C4-2B (cell line): ENCODE data around the gene COX7A2L.

Experiments
- ZFX ChIP-seq: fragments of 450-650 bp; IDR thresholded peaks from 2 replicates; pipeline ENCODE4 v1.6.1; 2017
- TF ChIP-seq, protein P1 (sequence below): fragments of 450-650 bp; conservative IDR thresholded peaks from 2 replicates; pipeline ENCODE4 v1.5.1; 2017; ENCODE audit warnings: mild to moderate bottlenecking

DNA sequence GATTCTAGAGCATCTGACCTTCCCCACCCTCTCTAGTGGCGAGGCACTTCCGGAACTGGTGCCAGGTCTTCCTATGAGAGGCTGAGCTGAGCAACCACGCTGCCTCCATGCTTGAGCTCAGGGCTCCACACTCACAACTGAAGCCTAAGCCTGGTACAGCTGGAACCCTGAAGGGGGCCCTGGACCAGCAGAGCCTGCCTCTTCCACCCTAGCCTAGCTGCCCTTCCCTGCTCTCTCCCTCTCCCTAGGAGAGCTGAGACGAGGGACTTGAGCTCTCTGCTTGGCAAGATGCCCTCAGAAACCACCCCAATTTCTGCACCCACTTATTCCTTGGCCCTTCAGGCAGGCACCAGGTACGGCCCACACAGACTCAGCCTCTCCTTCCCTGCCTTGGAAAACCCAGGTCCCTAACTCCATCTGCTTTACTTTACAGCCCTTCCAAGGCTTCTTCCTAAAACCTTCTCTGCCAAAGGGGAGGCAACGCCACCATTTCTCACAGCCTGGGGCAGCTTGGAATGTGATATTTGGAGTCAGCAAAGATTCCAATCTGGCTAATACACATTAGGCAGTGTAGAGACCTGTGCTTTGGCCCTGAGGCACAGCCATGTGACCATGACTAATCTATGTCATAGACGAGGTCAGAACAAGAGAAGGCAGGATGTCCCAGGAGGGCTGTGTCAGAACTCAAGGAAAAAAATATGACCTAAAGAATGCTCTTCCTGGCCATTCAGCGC lies 18.8 kb downstream of the COX7A2L start:
- TF ChIP-seq, protein P1, sequence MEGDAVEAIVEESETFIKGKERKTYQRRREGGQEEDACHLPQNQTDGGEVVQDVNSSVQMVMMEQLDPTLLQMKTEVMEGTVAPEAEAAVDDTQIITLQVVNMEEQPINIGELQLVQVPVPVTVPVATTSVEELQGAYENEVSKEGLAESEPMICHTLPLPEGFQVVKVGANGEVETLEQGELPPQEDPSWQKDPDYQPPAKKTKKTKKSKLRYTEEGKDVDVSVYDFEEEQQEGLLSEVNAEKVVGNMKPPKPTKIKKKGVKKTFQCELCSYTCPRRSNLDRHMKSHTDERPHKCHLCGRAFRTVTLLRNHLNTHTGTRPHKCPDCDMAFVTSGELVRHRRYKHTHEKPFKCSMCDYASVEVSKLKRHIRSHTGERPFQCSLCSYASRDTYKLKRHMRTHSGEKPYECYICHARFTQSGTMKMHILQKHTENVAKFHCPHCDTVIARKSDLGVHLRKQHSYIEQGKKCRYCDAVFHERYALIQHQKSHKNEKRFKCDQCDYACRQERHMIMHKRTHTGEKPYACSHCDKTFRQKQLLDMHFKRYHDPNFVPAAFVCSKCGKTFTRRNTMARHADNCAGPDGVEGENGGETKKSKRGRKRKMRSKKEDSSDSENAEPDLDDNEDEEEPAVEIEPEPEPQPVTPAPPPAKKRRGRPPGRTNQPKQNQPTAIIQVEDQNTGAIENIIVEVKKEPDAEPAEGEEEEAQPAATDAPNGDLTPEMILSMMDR = no peak
- TF ChIP-seq ZFX = no peak
